Activated naive CD4-positive, alpha-beta T cell treated with anti-CD3 and anti-CD28 coated beads for 36 hours (primary cell): ENCODE data around the gene FRAS1. TPM values are rescaled to one million over a fixed set of nuclear protein-coding genes. Genes with fewer than 3 reads are reported as not detected.

Source experiments
- CTCF ChIA-PET: fragments of 350-600 bp; sonication (Branson Sonifier 250); formaldehyde crosslinking; loops from one replicate; lab custom pipeline; 2021; ENCODE audit warnings: antibody characterized with exemption; lab: Charles Lee
- DNase-seq: peaks from one replicate; pipeline ENCODE4 v3.0.0-alpha.2; 2020
- H3K27ac Mint-ChIP-seq: one replicate; pipeline ENCODE4 v1.8.0; 2021; ENCODE audit warnings: mild to moderate bottlenecking, mixed read lengths
- H3K27me3 Mint-ChIP-seq: one replicate; pipeline ENCODE4 v1.8.0; 2021; ENCODE audit warnings: low read depth, mixed read lengths
- H3K36me3 Mint-ChIP-seq: one replicate; pipeline ENCODE4 v1.8.0; 2021; ENCODE audit warnings: low read depth, mixed read lengths
- H3K4me1 Mint-ChIP-seq: one replicate; pipeline ENCODE4 v1.8.0; 2021; ENCODE audit warnings: low read depth, mixed read lengths
- H3K4me3 Mint-ChIP-seq: one replicate; pipeline ENCODE4 v1.8.0; 2021; ENCODE audit warnings: mild to moderate bottlenecking, moderate library complexity, mixed read lengths
- H3K9me3 Mint-ChIP-seq: one replicate; pipeline ENCODE4 v1.8.0; 2021; ENCODE audit warnings: mixed read lengths
- intact Hi-C: fragments of 100-400 bp; cut with micrococcal nuclease; formaldehyde crosslinking; loops from one replicate; pipeline ENCODE4 v1.15.1; 2023
- total RNA-seq, 2 experiments: library from RNA; stranded (reverse); gene quantifications; one replicate each; pipeline ENCODE4 v1.2.3, GENCODE V29; 2021

Gene FRAS1
- total RNA-seq, 2 experiments from 2014 or later, result not detected

DNA sequence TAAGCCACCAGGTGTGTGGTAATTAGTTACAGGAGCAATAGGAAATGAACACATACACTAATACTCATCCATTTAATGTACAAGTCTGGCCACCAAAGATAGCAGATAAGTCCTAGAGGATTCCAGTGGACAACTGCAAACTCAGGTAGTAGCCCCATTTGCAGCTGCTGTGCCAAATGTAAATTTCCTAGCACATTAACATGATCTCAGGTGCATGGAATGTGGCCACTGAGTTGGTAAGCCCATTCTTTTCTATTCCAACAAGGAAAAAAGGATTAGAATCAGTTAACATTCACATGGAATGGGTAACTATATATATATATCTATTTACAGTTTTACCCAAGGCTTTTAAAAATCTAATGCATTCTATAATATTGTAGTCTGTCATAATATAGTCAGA is 23.3 kb upstream of the FRAS1 start:
- Mint-ChIP-seq H3K4me3 (no peak overlapping the region), H3K27ac (no peak overlapping the region), H3K9me3 (no peaks in the 10 kb centered on the region), H3K27me3 (peaks cover 5% of the 10 kb centered on the region), H3K4me1 (no peaks in the 10 kb centered on the region), H3K36me3 (no peaks in the 10 kb centered on the region)
- intact Hi-C loops, result no loop called here
- CTCF ChIA-PET, result no interaction called here
- DNase-seq, result no peak

DNA sequence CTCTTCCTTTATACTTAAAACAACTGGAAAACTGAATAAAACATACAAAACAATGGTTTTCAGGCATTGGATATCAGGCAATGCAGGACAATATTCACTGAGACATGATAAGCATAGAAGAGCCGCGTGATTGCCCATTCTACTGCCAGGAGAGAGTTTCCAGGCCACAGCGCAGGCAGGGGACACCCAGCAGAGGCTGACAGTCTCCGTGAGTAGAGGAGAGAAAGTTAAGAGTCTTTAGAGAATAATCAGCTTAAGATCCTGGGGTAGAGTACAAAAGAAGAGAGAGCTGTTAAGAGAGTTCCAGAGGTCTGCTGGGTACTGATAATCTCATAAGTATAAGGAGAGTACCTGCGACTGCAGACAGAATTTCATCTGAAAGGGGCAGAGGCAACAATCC is 18.4 kb upstream of the FRAS1 start:
- no peak overlapping the region for H3K4me3 Mint-ChIP-seq
- DNase-seq, result no peak
- CTCF ChIA-PET, result no interaction called here
- intact Hi-C loops, result no loop called here
- no peaks in the 10 kb centered on the region for H3K9me3 Mint-ChIP-seq
- no peak overlapping the region for H3K27ac Mint-ChIP-seq
- H3K27me3 Mint-ChIP-seq, result no peaks in the 10 kb centered on the region
- H3K4me1 Mint-ChIP-seq, result no peaks in the 10 kb centered on the region
- H3K36me3 Mint-ChIP-seq, result no peaks in the 10 kb centered on the region

DNA sequence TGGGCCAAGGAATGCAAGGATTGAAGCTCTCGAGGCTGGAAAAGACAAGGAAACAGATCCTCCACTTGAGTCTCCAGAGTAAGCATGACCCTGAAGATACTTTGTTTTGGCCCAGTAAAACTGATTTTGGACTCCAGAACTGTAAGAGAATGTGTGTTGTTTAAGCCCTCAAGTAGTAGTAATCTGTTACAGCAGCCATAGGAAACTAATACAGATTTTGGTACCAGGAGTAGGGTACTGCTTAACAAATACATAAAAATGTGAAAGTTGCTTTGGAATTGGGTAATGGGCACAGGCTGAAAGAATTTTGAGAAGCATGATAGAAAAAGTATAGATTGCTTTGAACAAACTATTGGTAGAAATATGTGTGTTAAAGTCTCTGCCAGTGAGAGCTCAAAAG is 17.4 kb upstream of the FRAS1 start:
- DNase-seq, result no peak
- no peaks in the 10 kb centered on the region for H3K4me1 Mint-ChIP-seq
- H3K4me3 Mint-ChIP-seq, result no peak overlapping the region
- no peaks in the 10 kb centered on the region for H3K9me3 Mint-ChIP-seq
- H3K27me3 Mint-ChIP-seq, result no peaks in the 10 kb centered on the region
- no peaks in the 10 kb centered on the region for H3K36me3 Mint-ChIP-seq
- CTCF ChIA-PET, result no interaction called here
- H3K27ac Mint-ChIP-seq, result no peak overlapping the region
- intact Hi-C loops, result no loop called here

DNA sequence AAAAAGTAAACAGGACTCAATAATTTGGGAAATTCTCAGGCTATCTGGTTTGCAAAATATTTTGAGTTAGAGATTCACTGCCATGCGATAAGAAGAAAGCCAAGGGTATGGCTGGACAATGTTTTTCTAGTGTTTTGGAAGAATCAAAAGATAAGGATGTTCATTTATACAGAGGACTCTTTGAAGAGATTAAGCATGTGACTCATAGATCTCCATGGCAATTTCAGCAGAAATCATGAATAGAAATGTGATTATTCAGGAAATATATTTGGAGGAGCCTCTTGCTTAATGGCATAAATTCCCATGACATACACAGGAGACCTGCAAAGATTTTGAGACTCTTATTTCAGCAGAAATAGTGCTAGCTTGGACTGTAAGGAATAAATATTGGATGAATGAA is 16.7 kb upstream of the FRAS1 start:
- no peak for DNase-seq
- no peak overlapping the region for H3K4me3 Mint-ChIP-seq
- H3K9me3 Mint-ChIP-seq, result no peaks in the 10 kb centered on the region
- H3K27me3 Mint-ChIP-seq, result no peaks in the 10 kb centered on the region
- intact Hi-C loops, result no loop called here
- H3K4me1 Mint-ChIP-seq, result no peaks in the 10 kb centered on the region
- H3K27ac Mint-ChIP-seq, result no peak overlapping the region
- H3K36me3 Mint-ChIP-seq, result no peaks in the 10 kb centered on the region
- CTCF ChIA-PET, result no interaction called here

DNA sequence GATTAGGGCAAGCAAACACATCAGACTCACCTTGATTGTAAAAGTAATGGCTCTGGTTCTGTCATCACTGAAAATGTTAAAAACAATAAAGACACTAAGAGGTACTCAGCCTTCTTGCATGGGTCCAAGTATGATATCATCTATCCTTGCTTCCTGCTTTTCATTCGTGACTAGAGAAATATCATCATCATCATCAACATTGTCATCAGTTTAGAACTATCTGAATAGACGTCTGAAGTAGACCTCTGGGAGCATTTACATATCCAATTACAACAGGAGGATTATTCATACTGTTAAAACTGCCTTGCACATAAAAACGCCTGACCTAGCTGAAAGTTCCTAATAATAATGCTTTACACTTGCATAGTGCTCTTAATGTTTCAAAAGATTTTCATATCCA is 9.8 kb upstream of the FRAS1 start:
- Mint-ChIP-seq H3K27me3 (peaks cover 2% of the 10 kb centered on the region), H3K36me3 (no peaks in the 10 kb centered on the region), H3K27ac (no peak overlapping the region), H3K9me3 (no peaks in the 10 kb centered on the region), H3K4me3 (no peak overlapping the region), H3K4me1 (no peaks in the 10 kb centered on the region)
- DNase-seq, result no peak
- intact Hi-C loops, result no loop called here
- CTCF ChIA-PET, result interaction anchor here (1.3 kb wide), 1 partner anchor 8 kb away, joined by 3 read pairs; no protein-coding TSS in a partner anchor

DNA sequence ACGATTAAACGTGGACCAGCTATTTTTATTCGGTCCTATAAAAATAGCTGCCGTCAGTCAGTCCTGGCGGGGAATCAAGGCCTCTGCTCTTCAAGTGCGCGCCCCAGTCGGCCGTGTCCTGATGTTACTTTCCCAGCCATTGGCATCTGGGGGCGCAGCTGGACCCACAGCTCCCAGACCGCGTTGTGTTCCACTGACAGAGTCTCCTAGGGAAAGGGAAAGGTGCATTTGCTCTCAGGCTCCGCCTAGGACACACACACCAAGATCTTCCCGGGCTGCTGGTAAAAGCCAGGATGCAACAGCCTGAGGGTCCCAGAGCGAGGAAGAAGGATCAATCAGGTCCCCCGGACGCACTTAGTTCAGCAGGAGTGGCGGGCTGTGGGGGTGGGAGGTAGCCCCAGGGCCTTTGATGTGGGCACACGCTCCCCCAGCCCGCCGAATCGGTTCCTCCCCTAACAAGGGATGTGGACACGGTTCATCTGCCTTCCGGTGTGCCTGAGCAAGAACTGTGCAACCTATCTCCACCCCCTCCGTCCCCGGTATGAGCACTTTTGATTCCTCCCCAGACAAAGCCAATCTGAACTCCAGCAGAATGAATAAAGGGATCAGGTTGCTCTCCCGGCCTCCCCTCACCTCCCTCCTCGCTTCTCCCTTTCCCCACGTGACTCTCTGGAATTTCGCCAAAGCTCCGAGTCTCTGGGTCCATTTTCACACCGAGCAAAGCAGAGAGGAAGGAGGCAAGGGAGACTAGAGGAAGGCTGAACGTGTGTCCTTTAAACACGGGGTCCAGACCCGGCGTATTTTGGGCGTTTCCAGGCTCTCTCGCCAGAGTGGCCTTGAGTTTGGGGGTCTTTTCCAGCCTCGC is 626 bp upstream of the FRAS1 start:
- CTCF ChIA-PET, result interaction anchor here (0.9 kb wide), 1 partner anchor 25 kb away, joined by 3 read pairs; no protein-coding TSS in a partner anchor
- Mint-ChIP-seq H3K36me3 (no peaks in the 10 kb centered on the region), H3K9me3 (no peaks in the 10 kb centered on the region), H3K27ac (no peak overlapping the region), H3K27me3 (peaks cover 41% of the 10 kb centered on the region), H3K4me3 (peak overlapping the region; percentile 65), H3K4me1 (peaks cover 21% of the 10 kb centered on the region)
- intact Hi-C loops, result loop anchor here (1.0 to 10.0 kb wide), 4 partner anchors 239 to 880 kb away; partner anchors contain the start of gene CNOT6L
- peak; percentile 50 for DNase-seq

DNA sequence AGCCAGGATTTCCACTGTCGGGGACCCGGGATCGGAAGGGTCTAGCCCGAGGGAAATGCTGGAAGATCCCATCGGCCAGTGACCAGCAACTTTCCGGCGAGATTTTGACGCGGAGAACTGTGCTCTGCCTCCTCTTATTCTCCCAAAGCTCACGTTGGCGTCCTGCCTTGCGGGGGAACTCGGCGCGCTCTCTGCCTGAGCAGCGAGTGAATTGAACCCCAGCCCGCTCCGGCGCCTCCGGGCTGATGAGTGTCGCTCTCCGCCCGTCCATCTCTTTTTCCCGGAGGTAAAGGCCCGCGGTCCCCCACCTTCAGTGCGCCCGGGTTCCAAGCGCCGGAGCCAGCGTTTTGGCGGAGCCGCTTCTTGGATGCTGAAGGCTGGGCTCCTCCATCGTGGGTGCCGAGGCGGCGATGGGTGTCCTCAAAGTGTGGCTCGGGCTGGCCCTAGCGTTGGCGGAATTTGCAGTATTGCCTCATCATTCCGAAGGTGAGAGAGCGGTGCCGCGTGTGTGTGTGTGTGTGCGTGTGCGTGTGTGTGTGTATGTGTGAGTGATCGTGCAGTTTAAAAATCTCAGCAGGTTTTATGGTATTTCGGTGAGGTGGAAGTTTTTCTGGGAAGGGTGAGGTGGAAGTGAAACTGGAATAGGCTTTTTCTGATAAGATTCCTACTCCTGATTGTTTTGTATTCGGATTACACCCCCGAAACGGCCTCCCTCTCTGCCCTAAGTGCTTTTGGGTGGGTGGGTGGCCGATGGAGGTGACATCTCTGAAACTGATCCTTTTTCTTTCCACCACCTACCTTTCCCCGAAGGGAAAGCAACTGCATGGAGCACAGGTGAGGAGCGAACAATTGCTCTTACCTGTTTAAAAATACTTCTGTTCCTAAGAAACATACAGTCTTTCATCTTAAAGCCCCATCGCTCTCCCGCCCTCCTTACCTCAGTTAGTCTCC is 752 bp downstream of the FRAS1 start:
- no peaks in the 10 kb centered on the region for H3K36me3 Mint-ChIP-seq
- H3K4me1 Mint-ChIP-seq, result peaks cover 21% of the 10 kb centered on the region
- no peak overlapping the region for H3K27ac Mint-ChIP-seq
- intact Hi-C loops, result loop anchor here (1.0 to 10.0 kb wide), 4 partner anchors 241 to 878 kb away; partner anchors contain the start of gene CNOT6L
- H3K9me3 Mint-ChIP-seq, result no peaks in the 10 kb centered on the region
- CTCF ChIA-PET, result interaction anchor here (0.9 to 1.2 kb wide), 2 partner anchors 27 to 32 kb away, joined by 3 read pairs; no protein-coding TSS in a partner anchor
- peak; percentile 50 for DNase-seq
- peak overlapping the region; percentile 65 for H3K4me3 Mint-ChIP-seq
- H3K27me3 Mint-ChIP-seq, result peaks cover 48% of the 10 kb centered on the region

DNA sequence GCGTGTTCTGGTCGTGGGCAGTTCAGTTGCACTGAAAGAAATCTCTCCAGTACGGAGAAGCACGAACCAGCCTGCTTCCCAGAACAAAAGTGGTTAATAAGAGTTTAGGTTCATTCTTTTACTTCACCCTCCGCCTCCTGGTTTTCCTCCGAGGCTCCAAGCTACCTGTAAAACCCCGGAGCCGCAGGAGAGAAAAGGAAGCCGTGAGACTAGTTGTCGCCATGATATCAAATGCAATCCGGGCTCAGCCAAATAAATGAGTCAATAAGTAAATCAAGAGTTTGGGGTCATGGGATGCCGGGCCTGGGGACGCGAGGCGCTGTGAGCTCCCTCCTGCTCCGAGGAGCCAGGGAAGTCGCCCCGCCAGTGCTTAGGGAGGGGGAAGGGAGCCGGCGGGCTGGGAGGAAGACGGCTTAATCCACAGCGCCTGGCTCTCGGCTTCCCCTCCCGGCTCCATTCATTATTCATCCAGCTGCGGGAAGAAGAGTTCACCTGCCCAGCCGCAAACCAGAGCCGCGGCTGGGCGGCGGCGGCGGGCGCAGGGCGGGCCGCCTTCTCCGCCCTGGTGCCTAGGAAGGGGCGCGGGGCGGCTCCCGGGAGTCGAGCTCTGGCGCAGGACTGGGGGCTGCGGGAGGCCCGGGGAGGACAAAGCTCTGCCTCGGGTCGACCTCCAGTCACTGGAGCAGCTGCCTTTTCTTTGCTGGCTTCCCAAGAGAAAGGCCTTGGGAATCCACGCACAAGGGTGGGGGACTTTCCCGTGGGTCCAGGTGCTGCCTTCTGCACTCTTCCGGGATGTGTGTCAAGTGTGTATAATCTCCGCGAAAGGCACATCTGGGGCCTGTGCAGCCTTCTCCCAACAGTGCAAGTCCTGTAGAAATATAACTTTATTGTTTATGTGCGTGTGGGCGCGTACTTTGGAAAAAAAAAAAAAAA is 1.7 kb downstream of the FRAS1 start:
- peaks cover 48% of the 10 kb centered on the region for H3K27me3 Mint-ChIP-seq
- H3K36me3 Mint-ChIP-seq, result no peaks in the 10 kb centered on the region
- no peak overlapping the region for H3K27ac Mint-ChIP-seq
- peak overlapping the region; percentile 65 for H3K4me3 Mint-ChIP-seq
- H3K4me1 Mint-ChIP-seq, result peaks cover 21% of the 10 kb centered on the region
- DNase-seq, result peak; percentile 19
- CTCF ChIA-PET, result interaction anchor here (0.6 to 1.5 kb wide), 16 partner anchors 10 to 1349 kb away, joined by 3 to 7 read pairs (median 4); no protein-coding TSS in a partner anchor
- intact Hi-C loops, result loop anchor here (1.0 to 10.0 kb wide), 5 partner anchors 100 to 803 kb away; partner anchors contain the start of gene CNOT6L
- H3K9me3 Mint-ChIP-seq, result no peaks in the 10 kb centered on the region

DNA sequence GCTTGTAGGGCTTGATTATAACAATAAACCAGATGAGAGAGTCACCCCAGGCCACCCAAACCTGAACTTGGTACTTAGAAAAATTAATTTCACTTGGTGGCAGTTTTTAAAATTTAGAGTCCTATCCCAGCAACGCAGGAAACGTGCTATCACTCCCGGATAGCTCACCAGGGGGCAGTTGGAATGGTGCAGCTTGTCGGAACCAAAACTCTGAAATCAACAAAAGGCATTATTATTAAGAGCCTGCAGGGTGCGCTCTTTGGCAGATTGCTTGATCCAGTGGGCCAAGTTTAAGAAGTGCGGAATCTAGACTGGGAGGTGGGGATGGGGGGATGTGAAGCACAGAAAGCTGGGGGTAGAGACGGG is 2.4 kb downstream of the FRAS1 start:
- intact Hi-C loops, result loop anchor here (1.0 to 10.0 kb wide), 5 partner anchors 100 to 803 kb away; partner anchors contain the start of gene CNOT6L
- peak; percentile 54 for DNase-seq
- Mint-ChIP-seq H3K27me3 (peaks cover 48% of the 10 kb centered on the region), H3K36me3 (no peaks in the 10 kb centered on the region), H3K27ac (no peak overlapping the region), H3K9me3 (no peaks in the 10 kb centered on the region), H3K4me1 (peaks cover 21% of the 10 kb centered on the region), H3K4me3 (peak overlapping the region; percentile 54)
- CTCF ChIA-PET, result interaction anchor here (0.6 to 1.5 kb wide), 15 partner anchors 9 to 1348 kb away, joined by 3 to 7 read pairs (median 4); no protein-coding TSS in a partner anchor

DNA sequence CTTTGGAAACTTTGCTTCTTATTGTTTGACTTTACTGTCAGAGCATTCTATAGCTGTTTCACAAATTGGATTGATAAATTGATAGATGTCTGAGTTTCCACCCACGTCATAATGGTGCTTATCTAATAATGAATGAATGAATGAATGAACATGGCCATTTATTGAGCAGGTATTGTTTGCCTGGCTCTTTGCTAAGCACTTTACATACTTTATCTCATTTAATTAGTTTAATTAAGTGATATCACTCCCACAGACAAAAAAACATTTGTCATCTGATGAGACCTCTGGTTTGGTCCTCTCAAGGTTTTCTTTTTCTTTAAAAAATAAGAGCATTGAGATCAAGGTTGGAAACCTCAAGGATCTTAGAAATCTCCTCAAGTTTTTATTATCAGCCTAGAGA is 2.8 kb downstream of the FRAS1 start:
- Mint-ChIP-seq H3K9me3 (no peaks in the 10 kb centered on the region), H3K27me3 (peaks cover 48% of the 10 kb centered on the region), H3K4me1 (peaks cover 21% of the 10 kb centered on the region), H3K27ac (no peak overlapping the region), H3K36me3 (no peaks in the 10 kb centered on the region), H3K4me3 (no peak overlapping the region)
- DNase-seq, result no peak
- intact Hi-C loops, result loop anchor here (1.0 to 10.0 kb wide), 5 partner anchors 101 to 802 kb away; partner anchors contain the start of gene CNOT6L
- CTCF ChIA-PET, result interaction anchor here (0.6 to 1.5 kb wide), 14 partner anchors 9 to 1348 kb away, joined by 3 to 7 read pairs (median 4); no protein-coding TSS in a partner anchor

DNA sequence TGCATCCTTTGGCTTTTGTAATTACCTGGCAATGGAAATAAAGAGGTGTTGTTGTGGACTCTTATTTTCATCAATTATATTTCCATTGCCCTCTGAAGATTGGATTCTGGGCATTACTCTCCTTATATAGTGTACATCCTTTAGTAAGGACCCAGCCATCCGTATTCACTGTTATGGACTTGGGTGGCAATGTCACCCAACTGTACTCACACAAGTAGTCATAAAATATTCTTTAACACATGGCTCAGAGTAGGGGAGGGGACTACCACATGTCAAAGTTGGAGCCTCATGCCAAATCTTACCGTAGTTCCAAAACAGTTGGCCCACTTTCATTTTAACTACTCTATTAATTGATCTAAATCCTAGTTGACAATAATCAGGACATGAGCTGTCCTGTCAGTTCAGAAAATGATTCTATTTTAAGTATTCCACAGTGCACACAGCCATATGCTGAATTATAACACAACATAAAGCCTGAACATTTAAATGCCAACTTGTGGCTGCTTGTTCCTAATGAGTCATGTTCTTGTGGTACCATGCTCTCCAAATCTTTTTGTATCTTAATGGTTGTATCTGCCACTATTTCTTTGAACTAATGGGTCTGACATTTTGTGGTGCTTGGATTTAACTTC is 4.9 kb downstream of the FRAS1 start:
- peaks cover 16% of the 10 kb centered on the region for H3K4me1 Mint-ChIP-seq
- intact Hi-C loops, result no loop called here
- no peak overlapping the region for H3K27ac Mint-ChIP-seq
- no peak for DNase-seq
- H3K9me3 Mint-ChIP-seq, result no peaks in the 10 kb centered on the region
- no peaks in the 10 kb centered on the region for H3K36me3 Mint-ChIP-seq
- H3K27me3 Mint-ChIP-seq, result peaks cover 41% of the 10 kb centered on the region
- CTCF ChIA-PET, result no interaction called here
- H3K4me3 Mint-ChIP-seq, result no peak overlapping the region
